CD8-positive, alpha-beta memory T cell (primary cell): Measurements from ENCODE around the gene NR2C2. TPM values are rescaled to one million over a fixed set of nuclear protein-coding genes. Genes with fewer than 3 reads are reported as not detected.
A peak's percentile ranks its signal among the peaks of the same experiment; 100 is the strongest.

Experiments used
- CTCF ChIA-PET: fragments of 350-600 bp; sonication (Branson Sonifier 250); formaldehyde crosslinking; loops from one replicate; lab custom pipeline; 2021; ENCODE audit warnings: antibody characterized with exemption; lab: Charles Lee
- POLR2A ChIA-PET: fragments of 350-600 bp; sonication (Branson Sonifier 250); formaldehyde crosslinking; loops from one replicate; lab custom pipeline; 2021; ENCODE audit warnings: antibody characterized with exemption; lab: Charles Lee
- DNase-seq, 5 donors: peaks; one replicate each; pipeline versions ENCODE4 v3.0.0 to v3.0.0-alpha.2; 2020 to 2022; ENCODE audit warnings: mixed read lengths in 1 of 5
- H3K27ac ChIP-seq: one replicate; pipeline ENCODE4 v1.7.0; 2013; ENCODE audit warnings: low read depth, mild to moderate bottlenecking, low read length, moderate library complexity
- H3K27me3 ChIP-seq: 2 replicates; pipeline ENCODE4 v1.7.0; 2013; ENCODE audit warnings: low read length, mild to moderate bottlenecking; ENCODE audit not compliant: insufficient read depth, poor library complexity, severe bottlenecking
- H3K36me3 ChIP-seq: 2 replicates; pipeline ENCODE4 v1.7.0; 2013; ENCODE audit warnings: mild to moderate bottlenecking, low read length, moderate library complexity; ENCODE audit not compliant: insufficient read depth
- H3K4me1 ChIP-seq: 2 replicates; pipeline ENCODE4 v1.7.0; 2013; ENCODE audit warnings: mild to moderate bottlenecking, low read length, moderate library complexity; ENCODE audit not compliant: insufficient read depth
- H3K4me3 ChIP-seq: 2 replicates; pipeline ENCODE4 v1.7.0; 2013; ENCODE audit warnings: mild to moderate bottlenecking, low read length
- H3K9me3 ChIP-seq: 2 replicates; pipeline ENCODE4 v1.7.0; 2013; ENCODE audit warnings: mild to moderate bottlenecking, low read length
- H3K27ac Mint-ChIP-seq, 8 donors: one replicate each; pipeline ENCODE4 v1.8.0; 2020 to 2021; ENCODE audit warnings: mixed read lengths in 8 of 8, mild to moderate bottlenecking in 6 of 8, inconsistent platforms in 3 of 8, moderate library complexity in 3 of 8
- H3K27me3 Mint-ChIP-seq, 2 donors: one replicate each; pipeline ENCODE4 v1.8.0; 2020 to 2021; ENCODE audit warnings: mixed read lengths in 2 of 2, mild to moderate bottlenecking in 1 of 2, moderate library complexity in 1 of 2
- H3K36me3 Mint-ChIP-seq, 3 donors: one replicate each; pipeline ENCODE4 v1.8.0; 2020 to 2021; ENCODE audit warnings: mixed read lengths in 3 of 3, inconsistent platforms in 1 of 3, mild to moderate bottlenecking in 1 of 3
- H3K4me1 Mint-ChIP-seq, 3 donors: one replicate each; pipeline ENCODE4 v1.8.0; 2020 to 2021; ENCODE audit warnings: mixed read lengths in 3 of 3, inconsistent platforms in 1 of 3, mild to moderate bottlenecking in 1 of 3
- H3K4me3 Mint-ChIP-seq, 7 donors: one replicate each; pipeline ENCODE4 v1.8.0; 2020 to 2021; ENCODE audit warnings: mixed read lengths in 7 of 7, mild to moderate bottlenecking in 6 of 7, moderate library complexity in 4 of 7, inconsistent platforms in 2 of 7
- H3K9me3 Mint-ChIP-seq, 5 donors: one replicate each; pipeline ENCODE4 v1.8.0; 2020 to 2022; ENCODE audit warnings: mixed read lengths in 5 of 5, mild to moderate bottlenecking in 3 of 5, moderate library complexity in 2 of 5, inconsistent platforms in 1 of 5
- polyA plus RNA-seq: library from polyadenylated mRNA; unstranded; fragments of 300-500 nt; fragmentation: Illumina TruSeq; gene quantifications from one replicate; pipeline ENCODE4 v1.2.3, GENCODE V29; 2021
- total RNA-seq, 2 experiments: library from RNA; stranded (reverse); gene quantifications; one replicate each; pipeline ENCODE4 v1.2.3, GENCODE V29; 2021

NR2C2 gene
- total and polyA plus RNA-seq, 3 experiments from 2014 or later = 14.5 to 47.1 (median 46.7) TPM

GRCh38 chr3:14906355-14906971 is 40.9 kb upstream of the NR2C2 start:
- Mint-ChIP-seq H3K27me3 (peaks cover 16 to 32% of the 10 kb centered on the region in 2 donors), H3K36me3 (no peaks in the 10 kb centered on the region), H3K4me3 (no peak overlapping the region), H3K27ac (no peak overlapping the region), H3K9me3 (peaks cover 2 to 14% (median 8%) of the 10 kb centered on the region in 5 donors), H3K4me1 (no peaks in the 10 kb centered on the region)
- no peaks in the 10 kb centered on the region for H3K27me3 ChIP-seq
- DNase-seq = peak in 1 of 5 donors; percentile 6
- POLR2A ChIA-PET = no interaction called here
- H3K4me1 ChIP-seq = no peaks in the 10 kb centered on the region
- CTCF ChIA-PET = no interaction called here
- no peaks in the 10 kb centered on the region for H3K36me3 ChIP-seq
- no peaks in the 10 kb centered on the region for H3K9me3 ChIP-seq
- no peak overlapping the region for H3K27ac ChIP-seq
- H3K4me3 ChIP-seq = no peak overlapping the region

GRCh38 chr3:14907043-14907966 is 40.1 kb upstream of the NR2C2 start:
- H3K4me1 ChIP-seq = no peaks in the 10 kb centered on the region
- DNase-seq = peak in 1 of 5 donors; percentile 6
- H3K9me3 ChIP-seq = no peaks in the 10 kb centered on the region
- Mint-ChIP-seq H3K36me3 (no peaks in the 10 kb centered on the region), H3K4me3 (no peak overlapping the region), H3K27me3 (peaks cover 12 to 35% of the 10 kb centered on the region in 2 donors), H3K4me1 (no peaks in the 10 kb centered on the region), H3K27ac (no peak overlapping the region), H3K9me3 (peaks cover 2 to 14% (median 8%) of the 10 kb centered on the region in 5 donors)
- no peaks in the 10 kb centered on the region for H3K36me3 ChIP-seq
- no peak overlapping the region for H3K27ac ChIP-seq
- no peaks in the 10 kb centered on the region for H3K27me3 ChIP-seq
- ChIA-PET POLR2A (no interaction called here), CTCF (no interaction called here)
- H3K4me3 ChIP-seq = no peak overlapping the region

- no peak for DNase-seq
- Mint-ChIP-seq H3K4me1 (no peaks in the 10 kb centered on the region), H3K9me3 (peaks cover 2 to 14% (median 8%) of the 10 kb centered on the region in 5 donors), H3K27me3 (peaks cover 9 to 38% of the 10 kb centered on the region in 2 donors), H3K4me3 (no peak overlapping the region), H3K36me3 (no peaks in the 10 kb centered on the region), H3K27ac (no peak overlapping the region)
- no peaks in the 10 kb centered on the region for H3K36me3 ChIP-seq
- no peaks in the 10 kb centered on the region for H3K4me1 ChIP-seq
- no peaks in the 10 kb centered on the region for H3K9me3 ChIP-seq
- ChIA-PET CTCF (interaction anchor here (1.0 kb wide), 1 partner anchor 12 kb away, joined by 3 read pairs; no protein-coding TSS in a partner anchor), POLR2A (no interaction called here)
- H3K27me3 ChIP-seq = no peaks in the 10 kb centered on the region
- H3K4me3 ChIP-seq = no peak overlapping the region
- no peak overlapping the region for H3K27ac ChIP-seq
These were observed 38.1 kb upstream of the NR2C2 start for GRCh38 chr3:14909250-14909649.

- no peak for DNase-seq
- POLR2A ChIA-PET = no interaction called here
- Histone ChIP-seq H3K9me3 (no peaks in the 10 kb centered on the region), H3K27me3 (no peaks in the 10 kb centered on the region), H3K4me3 (no peak overlapping the region), H3K27ac (no peak overlapping the region), H3K4me1 (no peaks in the 10 kb centered on the region), H3K36me3 (no peaks in the 10 kb centered on the region)
- Mint-ChIP-seq H3K27me3 (peaks cover 4 to 36% of the 10 kb centered on the region in 2 donors), H3K9me3 (peaks cover 0 to 1% (median under 1%) of the 10 kb centered on the region in 5 donors), H3K4me1 (no peaks in the 10 kb centered on the region), H3K27ac (no peak overlapping the region), H3K36me3 (no peaks in the 10 kb centered on the region), H3K4me3 (no peak overlapping the region)
- CTCF ChIA-PET = interaction anchor here (1.4 kb wide), 1 partner anchor 9 kb away, joined by 4 read pairs; no protein-coding TSS in a partner anchor
These were observed 35.7 kb upstream of the NR2C2 start for GRCh38 chr3:14911651-14912050.

- no peaks in the 10 kb centered on the region for H3K4me1 Mint-ChIP-seq
- no peaks in the 10 kb centered on the region for H3K36me3 ChIP-seq
- H3K36me3 Mint-ChIP-seq = no peaks in the 10 kb centered on the region
- no peak overlapping the region for H3K4me3 ChIP-seq
- POLR2A ChIA-PET = no interaction called here
- H3K4me1 ChIP-seq = no peaks in the 10 kb centered on the region
- no peaks in the 10 kb centered on the region for H3K9me3 ChIP-seq
- H3K4me3 Mint-ChIP-seq = no peak overlapping the region
- no peak overlapping the region for H3K27ac ChIP-seq
- H3K27ac Mint-ChIP-seq = no peak overlapping the region
- no peak for DNase-seq
- H3K27me3 Mint-ChIP-seq = peaks cover 6 to 39% of the 10 kb centered on the region in 2 donors
- no peaks in the 10 kb centered on the region for H3K27me3 ChIP-seq
- no peaks in the 10 kb centered on the region for H3K9me3 Mint-ChIP-seq
- CTCF ChIA-PET = interaction anchor here (1.4 kb wide), 2 partner anchors 7 to 32 kb away, joined by 3 to 4 read pairs; no protein-coding TSS in a partner anchor
These were observed 34.1 kb upstream of the NR2C2 start for GRCh38 chr3:14913071-14913925.

- CTCF ChIA-PET = interaction anchor here (1.0 to 1.4 kb wide), 2 partner anchors 10 to 32 kb away, joined by 3 to 4 read pairs; no protein-coding TSS in a partner anchor
- H3K4me1 ChIP-seq = no peaks in the 10 kb centered on the region
- no peaks in the 10 kb centered on the region for H3K9me3 ChIP-seq
- no peaks in the 10 kb centered on the region for H3K4me1 Mint-ChIP-seq
- no peaks in the 10 kb centered on the region for H3K9me3 Mint-ChIP-seq
- H3K27ac ChIP-seq = no peak overlapping the region
- no peak for DNase-seq
- H3K36me3 Mint-ChIP-seq = no peaks in the 10 kb centered on the region
- no peak overlapping the region for H3K27ac Mint-ChIP-seq
- H3K4me3 ChIP-seq = no peak overlapping the region
- no peaks in the 10 kb centered on the region for H3K27me3 ChIP-seq
- peaks cover 6 to 38% of the 10 kb centered on the region in 2 donors for H3K27me3 Mint-ChIP-seq
- POLR2A ChIA-PET = no interaction called here
- no peaks in the 10 kb centered on the region for H3K36me3 ChIP-seq
- H3K4me3 Mint-ChIP-seq = no peak overlapping the region
These were observed 33.2 kb upstream of the NR2C2 start for GRCh38 chr3:14913926-14914778.

- H3K27ac Mint-ChIP-seq = no peak overlapping the region
- Histone ChIP-seq H3K4me3 (no peak overlapping the region), H3K27me3 (no peaks in the 10 kb centered on the region), H3K27ac (no peak overlapping the region), H3K4me1 (no peaks in the 10 kb centered on the region), H3K36me3 (no peaks in the 10 kb centered on the region), H3K9me3 (no peaks in the 10 kb centered on the region)
- peaks cover 11 to 34% of the 10 kb centered on the region in 2 donors for H3K27me3 Mint-ChIP-seq
- no peak for DNase-seq
- ChIA-PET CTCF (interaction anchor here (1.0 kb wide), 1 partner anchor 10 kb away, joined by 4 read pairs; no protein-coding TSS in a partner anchor), POLR2A (no interaction called here)
- H3K4me3 Mint-ChIP-seq = no peak overlapping the region
- H3K4me1 Mint-ChIP-seq = no peaks in the 10 kb centered on the region
- H3K36me3 Mint-ChIP-seq = no peaks in the 10 kb centered on the region
- H3K9me3 Mint-ChIP-seq = no peaks in the 10 kb centered on the region
These were observed 32.6 kb upstream of the NR2C2 start for GRCh38 chr3:14914779-14915117.
